GM18502 (cell line): ENCODE measurements around the gene CES3.
A peak's percentile ranks its signal among the peaks of the same experiment; 100 is the strongest.

Source experiments
- ATAC-seq: cut with Tn5 transposase; IDR thresholded peaks from one replicate; pipeline ENCODE4 v1.9.1; 2021; ENCODE audit warnings: mild to moderate bottlenecking; ENCODE audit not compliant: unreplicated experiment, poor library complexity

Gene CES3

DNA sequence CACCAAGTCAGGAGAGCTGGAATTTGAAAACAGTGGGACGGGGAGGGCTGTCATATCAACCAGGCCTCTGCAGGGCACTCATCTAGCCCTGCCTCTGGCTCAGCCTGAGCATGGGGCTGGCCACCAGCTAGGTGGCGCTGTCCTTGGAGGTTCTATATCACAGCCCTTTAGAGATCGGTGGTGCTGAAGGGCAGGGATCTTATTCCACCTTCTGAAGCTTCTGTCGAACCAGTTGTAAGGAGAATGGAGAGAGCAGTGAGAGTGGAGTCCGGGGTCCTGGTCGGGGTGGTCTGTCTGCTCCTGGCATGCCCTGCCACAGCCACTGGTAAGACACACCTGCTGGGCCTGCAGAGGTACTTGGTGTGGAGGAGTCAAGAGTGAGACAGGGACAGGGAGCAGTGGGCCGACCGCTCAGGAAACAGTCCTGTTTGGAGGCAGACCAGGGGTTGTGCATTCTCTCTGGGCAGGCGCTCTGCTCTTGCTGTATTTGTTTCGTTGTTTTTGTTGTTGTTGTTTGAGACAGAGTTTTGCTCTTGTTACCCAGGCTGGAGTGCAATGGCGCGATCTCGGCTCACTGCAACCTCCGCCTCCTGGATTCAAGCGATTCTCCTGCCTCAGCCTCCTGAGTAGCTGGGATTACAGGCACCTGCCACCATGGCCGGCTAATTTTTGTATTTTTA, at the start of gene CES3:
CES3 (plus strand) TSS at position 202 of the 680 bp plus-strand sequence; CDS start at position 244, 42 bp downstream.
- ATAC-seq: no peak

GRCh38 chr16:66911801-66912200, 49.3 kb upstream of the CES3 start:
- ATAC-seq: no peak

GRCh38 chr16:66913081-66913480, 48.0 kb upstream of the CES3 start:
- ATAC-seq: no peak

GRCh38 chr16:66913711-66914110, 47.4 kb upstream of the CES3 start:
- no peak for ATAC-seq

DNA sequence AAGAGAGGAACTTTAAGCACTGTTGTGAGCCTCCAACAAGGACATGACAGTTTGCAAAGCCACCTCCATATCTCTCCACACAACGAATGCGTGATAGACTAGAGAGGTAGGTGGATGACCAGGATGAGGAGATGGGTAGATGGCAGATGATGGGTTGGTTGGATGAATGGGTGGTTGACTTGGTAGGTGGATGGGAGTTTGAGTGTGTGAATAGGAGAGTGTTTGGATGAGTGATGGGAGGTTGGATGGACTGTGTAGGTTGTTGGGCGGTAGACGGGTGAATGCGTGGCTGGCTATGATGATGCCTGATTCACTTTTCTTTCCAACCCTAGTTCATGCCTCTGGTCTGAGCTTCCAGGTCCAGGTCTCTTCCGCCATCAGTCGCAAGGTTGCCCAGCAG, 46.5 kb upstream of the CES3 start:
- ATAC-seq: no peak

DNA sequence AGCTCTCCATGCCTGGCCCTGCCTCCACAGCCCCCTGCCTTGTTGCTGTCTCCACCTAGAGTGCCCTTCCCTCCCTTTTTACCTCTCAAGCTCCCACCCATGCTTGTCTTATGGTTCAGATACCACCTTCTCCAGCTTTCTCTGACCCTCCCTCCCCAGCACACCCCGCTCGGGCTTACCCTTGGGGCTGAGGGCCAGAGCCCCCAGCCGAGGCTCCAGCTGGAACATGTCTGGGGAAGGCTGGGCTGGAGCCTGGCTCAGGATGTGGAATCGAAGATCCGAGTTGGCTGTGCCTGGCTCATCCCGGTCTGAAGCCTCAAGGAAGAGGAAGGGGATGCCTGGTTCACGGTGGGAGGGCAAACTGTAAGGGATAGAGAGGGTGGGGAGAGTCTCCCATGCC, 46.0 kb upstream of the CES3 start:
- no peak for ATAC-seq

DNA sequence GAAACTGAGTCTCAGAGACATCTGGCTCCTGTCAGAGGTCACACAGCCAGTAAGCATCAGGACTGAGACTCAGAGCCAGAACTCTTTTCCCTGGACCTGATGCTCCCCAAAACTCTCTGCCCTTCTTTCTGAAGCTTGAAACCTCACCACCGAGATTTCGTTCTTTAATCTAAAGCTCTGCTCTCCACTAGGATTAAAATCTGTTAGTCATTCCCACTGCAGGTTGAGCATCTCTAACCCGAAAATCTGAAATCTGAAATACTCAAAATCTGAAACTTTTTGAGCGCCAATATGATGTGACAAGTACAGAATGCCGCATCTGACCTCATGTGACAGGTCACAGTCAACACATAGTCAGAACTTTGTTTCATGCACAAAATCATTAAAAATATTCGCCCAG, 44.5 kb upstream of the CES3 start:
- no peak for ATAC-seq

- ATAC-seq: no peak
Measured at GRCh38 chr16:66917741-66918140, 43.3 kb upstream of the CES3 start.

GRCh38 chr16:66918355-66918754, 42.7 kb upstream of the CES3 start:
- no peak for ATAC-seq

DNA sequence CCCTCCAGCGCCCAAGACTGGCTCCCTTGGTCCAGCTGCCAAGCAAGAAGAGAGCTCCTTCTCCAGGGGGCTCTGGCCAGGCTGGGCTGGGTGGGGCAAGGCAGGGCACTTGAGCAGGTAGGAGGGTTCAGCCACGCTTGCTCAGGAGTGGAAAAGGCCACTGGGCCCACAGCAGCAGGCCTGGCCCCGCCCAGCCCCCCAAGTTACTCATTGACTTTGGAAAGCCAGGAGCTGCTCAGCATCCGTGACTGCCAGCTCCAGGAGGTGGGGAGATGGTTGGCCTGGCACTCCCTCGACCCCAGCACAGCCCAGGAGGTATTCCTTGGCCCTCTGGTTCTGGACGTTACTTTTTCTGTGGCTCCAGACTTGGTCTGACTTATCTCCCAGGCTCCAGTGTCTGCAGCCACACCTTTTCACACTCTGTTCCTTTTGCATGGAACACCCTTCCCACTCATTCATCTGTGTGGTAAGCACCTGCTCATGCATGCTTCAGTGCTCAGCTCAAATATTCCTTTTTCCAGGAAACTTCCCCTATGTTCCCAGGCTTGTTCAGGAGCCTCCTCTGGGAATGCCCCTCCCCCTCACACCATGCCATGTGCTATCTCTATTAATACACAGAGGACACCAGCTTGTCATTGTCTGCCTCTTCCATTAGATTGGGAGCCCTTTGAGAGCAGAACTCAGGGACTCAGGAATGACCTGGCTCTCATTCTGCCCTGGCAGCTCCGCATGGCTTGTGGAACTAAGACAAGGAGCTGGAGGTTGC, 42.1 kb upstream of the CES3 start, which contains the start of gene CDH16:
CDH16 (minus strand) TSS at position 83 of the 766 bp plus-strand sequence. CDS start 820 bp downstream, outside the sequence.
- ATAC-seq: no peak

DNA sequence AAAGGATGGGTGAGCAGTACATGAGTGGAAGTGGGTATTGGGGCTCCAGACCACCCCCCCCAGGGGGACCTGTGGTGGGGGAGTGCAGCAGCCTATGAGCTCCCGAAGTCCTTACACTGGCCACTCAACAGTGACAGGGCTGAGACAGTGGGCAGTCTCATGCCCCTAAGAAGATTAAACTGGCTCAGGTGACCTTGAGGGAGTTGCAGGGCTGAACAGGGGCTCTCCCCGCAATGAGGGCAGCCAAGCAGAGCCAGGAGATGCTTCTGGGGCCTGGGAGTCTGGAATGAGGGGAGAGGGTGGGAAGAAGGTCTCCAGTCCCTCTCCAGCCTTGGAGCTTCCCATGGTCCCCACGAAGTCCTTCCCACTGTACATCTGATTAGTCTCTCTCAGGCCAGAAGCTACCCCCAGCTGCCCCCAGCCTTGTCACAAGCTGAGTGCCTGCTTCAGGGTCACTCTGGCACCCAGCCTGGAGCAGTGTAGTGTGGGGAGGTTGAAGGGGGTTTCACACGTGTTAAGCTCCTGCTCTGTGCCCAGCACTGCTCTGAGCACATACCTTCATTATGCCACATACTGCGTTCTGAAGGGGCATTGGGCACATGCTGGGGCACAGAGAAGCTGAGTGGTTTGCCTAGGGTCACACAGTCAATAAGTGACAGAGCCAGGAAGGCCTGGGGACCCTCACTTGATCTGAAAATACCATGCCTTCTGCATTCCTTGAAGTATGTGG, 41.3 kb upstream of the CES3 start:
- ATAC-seq: no peak

DNA sequence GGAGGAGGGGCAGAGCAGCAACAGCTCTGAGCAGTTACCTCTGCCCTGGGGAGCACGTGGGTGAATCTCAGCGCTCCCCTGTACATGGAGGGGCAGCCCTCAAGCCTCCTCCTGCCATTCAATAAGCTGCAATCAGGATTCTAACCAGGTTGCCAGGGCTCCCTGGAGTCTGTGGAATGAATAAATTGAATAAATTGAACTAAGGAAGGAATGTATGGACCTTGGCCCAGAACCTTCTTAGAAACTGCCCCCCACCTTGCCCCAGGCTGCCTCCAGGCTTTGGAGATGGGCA, 40.8 kb upstream of the CES3 start:
- ATAC-seq: no peak

- ATAC-seq: no peak
Measured at GRCh38 chr16:66920924-66921680, 40.0 kb upstream of the CES3 start.

DNA sequence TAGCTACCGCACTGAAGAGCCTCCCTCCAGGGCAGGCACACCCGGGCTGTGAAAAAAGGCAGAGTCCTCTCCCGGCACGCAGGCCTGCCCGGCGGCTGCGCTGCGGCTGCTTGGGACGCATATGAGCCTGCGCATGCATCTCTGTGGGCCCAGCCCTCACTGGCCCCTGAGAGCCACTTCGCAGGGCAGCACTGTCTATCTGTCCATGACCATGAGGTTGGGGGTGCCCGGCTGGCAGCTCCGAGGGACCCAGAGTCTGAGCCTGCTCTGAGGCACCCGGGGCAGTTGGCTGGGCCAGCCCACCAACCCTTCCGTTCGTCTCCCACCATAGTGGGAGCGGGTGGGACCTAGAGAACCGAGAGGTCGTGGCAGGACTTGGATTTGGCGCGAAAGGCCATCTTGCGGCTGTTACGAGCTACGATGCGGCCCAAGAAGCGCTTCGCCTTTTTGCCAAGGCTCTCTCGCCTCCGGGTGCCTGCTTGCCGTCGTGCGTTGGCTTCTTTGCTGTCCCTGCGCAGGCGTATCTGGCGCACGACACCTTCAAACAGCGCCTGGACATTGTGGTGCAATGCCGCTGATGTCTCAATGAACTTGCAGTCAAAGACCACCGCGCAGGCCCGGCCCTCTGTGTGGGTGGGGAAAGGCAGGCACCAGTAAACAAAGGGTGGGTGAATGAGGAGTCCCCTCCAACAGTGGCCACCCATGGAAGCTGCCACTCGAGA, 39.2 kb upstream of the CES3 start:
- no peak for ATAC-seq

- no peak for ATAC-seq
Measured at GRCh38 chr16:66923247-66923731, 37.8 kb upstream of the CES3 start.

DNA sequence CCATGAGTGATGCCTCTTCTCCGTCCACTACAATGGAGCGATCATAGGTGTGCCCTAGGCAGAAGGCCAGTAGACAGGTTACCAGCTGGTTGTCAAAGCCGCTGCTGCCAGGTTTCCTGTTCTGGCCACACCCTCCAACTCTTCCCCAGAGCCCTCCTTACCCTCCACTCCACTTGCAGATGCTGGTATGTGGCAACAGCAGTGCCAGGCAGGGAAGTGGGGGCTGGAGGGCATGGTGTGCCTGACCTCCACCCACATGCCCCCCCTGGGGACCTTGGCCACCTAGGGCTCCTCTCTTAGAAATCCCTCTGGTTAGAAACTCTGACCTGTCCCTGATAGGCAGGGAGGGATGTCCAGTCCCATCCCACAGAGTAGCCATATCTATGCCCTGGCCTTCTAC, 37.2 kb upstream of the CES3 start:
- no peak for ATAC-seq

DNA sequence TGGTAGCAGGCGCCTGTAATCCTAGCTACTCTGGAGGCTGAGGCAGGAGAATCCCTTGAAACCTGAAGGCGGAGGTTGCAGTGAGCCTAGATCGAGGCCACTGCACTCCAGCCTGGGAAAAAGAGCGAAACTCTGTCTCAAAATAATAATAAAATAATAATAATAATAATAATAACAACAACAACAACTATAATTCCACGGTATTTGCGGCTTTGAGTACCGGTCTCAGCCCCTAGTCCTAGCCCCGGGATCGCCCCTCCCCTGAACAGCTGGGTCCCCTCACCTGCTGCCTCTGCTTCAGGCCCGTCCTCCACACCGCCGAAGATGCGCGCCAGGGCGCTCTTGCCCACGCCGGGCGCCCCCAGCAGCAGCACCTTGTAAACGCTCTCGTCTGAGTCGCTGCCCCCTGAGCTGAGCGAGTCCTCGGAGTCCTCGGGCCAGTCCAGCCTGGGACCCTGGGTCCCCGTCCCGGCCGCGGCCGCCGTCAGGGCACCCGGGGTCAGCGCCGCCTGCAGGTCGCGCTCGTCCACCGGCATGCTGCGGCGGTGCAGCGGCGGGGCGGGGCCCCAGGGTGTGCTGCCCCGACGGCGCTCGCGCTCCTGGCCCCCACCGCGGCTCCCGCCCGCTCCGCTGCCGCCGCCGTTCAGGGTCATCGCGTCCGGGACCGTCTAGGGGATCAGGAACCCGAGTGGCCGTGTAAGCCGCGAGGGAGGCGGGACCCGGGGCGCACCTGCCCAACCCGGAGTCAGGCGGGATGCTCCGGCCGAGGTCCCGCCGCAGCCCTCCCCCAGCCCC, 36.3 kb upstream of the CES3 start:
- peak; percentile 52 for ATAC-seq

- peak; percentile 14 for ATAC-seq
Measured at GRCh38 chr16:66925322-66925840, 35.7 kb upstream of the CES3 start, which contains the start of gene RRAD. Gene RRAD, minus strand, starts transcription at chr16:66925535. Its CDS starts 356 bp downstream, at chr16:66925179.
